DOHH2 (cell line): ENCODE results near the gene USP34.

Experiments
- CTCF ChIP-seq: fragments of 200-600 bp; sonication (generic); IDR thresholded peaks from one replicate; pipeline ENCODE4 v1.5.1; 2014; ENCODE audit warnings: antibody characterized with exemption, mild to moderate bottlenecking, low read depth, low read length; ENCODE audit not compliant: poor library complexity, severe bottlenecking
- EZH2phosphoT487 ChIP-seq: fragments of 200-600 bp; sonication (generic); IDR thresholded peaks from 2 replicates; pipeline ENCODE4 v1.6.1; 2017; ENCODE audit warnings: borderline replicate concordance, mild to moderate bottlenecking, antibody characterized with exemption, low read length, moderate library complexity, mixed read lengths

- TF ChIP-seq CTCF = no peak
- no peak for TF ChIP-seq EZH2phosphoT487
These were observed 99.9 kb downstream of the USP34 start for GRCh38 chr2:61371027-61371426.
